ENCODE results near the gene RALA. TPM values are rescaled to one million over a fixed set of nuclear protein-coding genes. Genes with fewer than 3 reads are reported as not detected.

Gene RALA
- total and polyA plus RNA-seq, 4 donors, result 5.7 to 18.8 (median 9.2) TPM

- TF ChIP-seq REST (IDR thresholded peaks at IDR 0.05) (no peak), ZBTB33 (IDR thresholded peaks at IDR 0.05) (no peak), HNF4A (conservative IDR thresholded peaks at IDR 0.05) (no peak), YY1 (IDR thresholded peaks at IDR 0.05) (no peak)
Measured at GRCh38 chr7:39714447-39715091, 91.2 kb downstream of the RALA start (continued).

GRCh38 chr7:39720586-39720985 is 97.2 kb downstream of the RALA start:
- H3K9ac ChIP-seq (ENCODE audit: low read depth in 1 of 2, low read length in 2 of 2), result no peak overlapping the region
- peaks cover 0 to 4% (median 0%) of the 10 kb centered on the region in 4 donors for H3K9me3 ChIP-seq (ENCODE audit: control insufficient read depth in 4 of 4, low read length in 3 of 4)
- no peaks in the 10 kb centered on the region for H3K4me1 ChIP-seq (ENCODE audit: control insufficient read depth in 4 of 4, insufficient read depth in 4 of 4, low read length in 3 of 4)
- H3K36me3 ChIP-seq (ENCODE audit: control insufficient read depth in 4 of 4, insufficient read depth in 3 of 4, low read depth in 1 of 4, low read length in 3 of 4), result no peaks in the 10 kb centered on the region
- H3K27ac ChIP-seq (ENCODE audit: low read depth in 1 of 2, low read length in 2 of 2), result no peak overlapping the region
- H3K27me3 ChIP-seq (ENCODE audit: control insufficient read depth in 4 of 4, insufficient read depth in 4 of 4, low read length in 3 of 4), result no peaks in the 10 kb centered on the region
- WGBS, result 62% methylated on average over 7 of the region's 7 CpGs
- TF ChIP-seq HNF4A (conservative IDR thresholded peaks at IDR 0.05) (no peak), REST (IDR thresholded peaks at IDR 0.05) (no peak), HNF4G (IDR thresholded peaks at IDR 0.05) (no peak), EGR1 (IDR thresholded peaks at IDR 0.05; ENCODE audit: low read depth in 2 of 2) (no peak), SP1 (IDR thresholded peaks at IDR 0.05) (no peak), CTCF (IDR thresholded peaks at IDR 0.05; ENCODE audit: low read depth, low read length, missing input control) (no peak), GABPA (IDR thresholded peaks at IDR 0.05 in 1 of 2, conservative IDR thresholded peaks at IDR 0.05 in 1 of 2) (no peak), RXRA (IDR thresholded peaks at IDR 0.05) (no peak), ATF3 (IDR thresholded peaks at IDR 0.05) (no peak), JUND (IDR thresholded peaks at IDR 0.05) (no peak), ZBTB33 (IDR thresholded peaks at IDR 0.05) (no peak)
- no peak overlapping the region for H3K4me3 ChIP-seq (ENCODE audit: low read depth in 1 of 3, low read length in 3 of 3)
- no peak for DNase-seq (ENCODE audit: low spot score)

All from liver (tissue), 9 donors.